ENCODE data around the gene CBX8.

Gene CBX8

DNA sequence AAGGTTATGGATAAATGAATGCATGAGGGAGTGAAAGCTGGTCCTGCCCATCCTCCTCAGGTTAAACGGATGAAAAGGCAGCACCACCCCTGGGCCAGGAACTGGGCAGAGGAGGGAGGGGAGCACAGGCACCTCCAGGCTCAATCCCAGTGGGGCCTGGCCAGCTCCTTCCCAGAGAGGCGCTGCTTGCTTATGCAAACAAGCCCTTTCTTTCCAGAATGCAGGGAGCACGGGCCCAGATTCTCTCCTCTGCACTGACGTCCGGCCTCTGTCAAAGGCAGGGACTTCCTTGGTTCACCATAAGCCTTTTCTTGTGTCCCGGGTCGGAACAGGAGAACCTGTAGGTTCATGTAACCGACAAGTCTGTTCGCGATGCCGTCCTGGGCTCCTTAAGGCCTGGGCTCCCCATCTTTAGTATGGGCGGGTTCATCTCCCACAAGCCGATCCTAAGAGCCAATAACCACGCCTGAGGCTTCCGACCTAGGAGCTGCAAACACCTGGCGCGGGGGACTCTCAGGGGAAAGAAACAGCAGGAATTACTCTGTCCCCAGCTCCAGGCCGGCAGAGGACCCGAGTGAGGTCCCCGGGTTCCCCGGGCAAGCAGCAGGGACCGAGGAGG lies 49.9 kb downstream of the CBX8 start:
- TF ChIP-seq POU2F2 (IDR thresholded peaks at IDR 0.05; ENCODE audit: low read depth, low read length) (no peak), SPI1 (IDR thresholded peaks at IDR 0.05; ENCODE audit: low read depth, low read length) (no peak), PAX5 (IDR thresholded peaks at IDR 0.05; ENCODE audit: insufficient read depth, low read length, severe bottlenecking) (no peak), TAF1 (IDR thresholded peaks at IDR 0.05; ENCODE audit: low read depth, low read length) (no peak), POLR2AphosphoS5 (IDR thresholded peaks at IDR 0.05; ENCODE audit: low read depth, low read length) (no peak), POLR2A (IDR thresholded peaks at IDR 0.05; ENCODE audit: low read depth, low read length) (no peak)
- no peak for DNase-seq (ENCODE audit: insufficient read length, low spot score)
- FAIRE-seq, result no peak

DNA sequence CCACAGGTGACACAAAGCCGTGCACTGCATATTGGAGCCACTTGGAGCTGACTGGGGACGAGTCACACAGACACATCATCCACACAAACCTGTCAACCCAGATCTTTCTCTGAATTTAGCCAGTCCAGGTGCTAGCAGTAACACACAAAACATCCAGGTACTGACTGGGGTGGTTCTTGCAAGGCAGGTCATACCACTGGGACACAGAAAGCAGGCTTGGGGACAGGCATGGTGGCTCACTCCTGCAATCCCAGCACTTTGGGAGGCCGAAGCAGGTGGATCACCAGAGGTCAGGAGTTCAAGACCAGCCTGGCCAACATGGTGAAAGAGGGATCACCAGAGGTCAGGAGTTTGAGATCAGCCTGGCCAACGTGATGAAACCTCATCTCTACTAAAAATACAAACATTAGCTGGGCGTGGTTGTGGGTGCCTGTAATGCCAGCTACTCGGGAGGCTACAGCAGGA lies 51.2 kb downstream of the CBX8 start:
- FAIRE-seq (no peak), DNase-seq (ENCODE audit: insufficient read length, low spot score) (no peak)
- TF ChIP-seq POLR2A (IDR thresholded peaks at IDR 0.05; ENCODE audit: low read depth, low read length), result no peak
- no peak for TF ChIP-seq PAX5 (IDR thresholded peaks at IDR 0.05; ENCODE audit: insufficient read depth, low read length, severe bottlenecking)
- TF ChIP-seq TAF1 (IDR thresholded peaks at IDR 0.05; ENCODE audit: low read depth, low read length), result no peak
- no peak for TF ChIP-seq SPI1 (IDR thresholded peaks at IDR 0.05; ENCODE audit: low read depth, low read length)
- TF ChIP-seq POU2F2 (IDR thresholded peaks at IDR 0.05; ENCODE audit: low read depth, low read length), result no peak
- TF ChIP-seq POLR2AphosphoS5 (IDR thresholded peaks at IDR 0.05; ENCODE audit: low read depth, low read length), result no peak

DNA sequence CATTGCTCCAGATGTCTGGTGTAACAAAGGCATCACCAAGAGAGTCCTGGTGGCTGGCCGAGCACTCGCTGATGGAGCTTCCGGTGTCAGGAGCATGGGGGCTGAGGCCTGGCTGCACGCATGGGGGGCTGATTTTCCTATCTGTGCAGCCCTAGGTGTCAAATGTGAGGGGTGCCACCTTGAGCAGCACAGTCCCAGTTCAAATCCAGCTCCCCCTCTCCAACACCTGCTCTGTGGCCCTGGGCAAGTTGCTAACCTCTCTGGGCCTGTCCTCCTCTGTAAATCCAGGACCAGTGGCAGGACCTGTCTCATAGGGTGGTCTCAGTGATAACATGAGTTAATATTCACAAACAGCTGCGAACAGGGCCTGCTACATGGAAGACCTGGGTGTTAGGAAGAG lies 53.3 kb downstream of the CBX8 start:
- DNase-seq (ENCODE audit: insufficient read length, low spot score) (no peak), FAIRE-seq (no peak)
- TF ChIP-seq SPI1 (IDR thresholded peaks at IDR 0.05; ENCODE audit: low read depth, low read length) (no peak), POLR2A (IDR thresholded peaks at IDR 0.05; ENCODE audit: low read depth, low read length) (no peak), POLR2AphosphoS5 (IDR thresholded peaks at IDR 0.05; ENCODE audit: low read depth, low read length) (no peak), POU2F2 (IDR thresholded peaks at IDR 0.05; ENCODE audit: low read depth, low read length) (no peak), PAX5 (IDR thresholded peaks at IDR 0.05; ENCODE audit: insufficient read depth, low read length, severe bottlenecking) (no peak)

DNA sequence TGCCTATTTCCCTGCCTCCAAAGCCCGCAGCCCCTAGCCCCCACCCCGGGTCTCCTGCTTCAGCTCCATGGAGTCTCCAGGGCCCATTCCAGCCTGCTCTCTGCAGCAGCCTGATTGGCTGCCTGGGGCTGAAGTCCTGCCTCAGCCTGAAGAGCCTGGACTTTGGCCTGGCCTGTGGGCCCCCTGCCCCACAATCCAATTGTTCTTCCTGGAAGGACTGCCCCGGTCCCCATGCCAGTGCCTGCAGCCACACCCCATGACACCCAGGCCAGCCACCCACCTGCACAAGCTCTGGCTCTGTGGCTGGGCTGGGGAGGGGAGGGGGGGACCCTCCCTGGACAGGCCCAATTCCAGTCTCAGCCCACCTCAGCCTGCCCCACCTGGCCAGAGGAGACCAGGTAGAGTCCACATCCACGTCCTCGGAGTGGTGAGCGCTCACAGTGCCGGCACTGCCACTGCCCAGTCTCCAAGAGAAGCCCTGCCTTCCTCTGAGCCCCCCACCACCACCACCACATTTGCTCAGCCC lies 53.9 kb downstream of the CBX8 start:
- DNase-seq (ENCODE audit: insufficient read length, low spot score) (no peak), FAIRE-seq (no peak)
- TF ChIP-seq POU2F2 (IDR thresholded peaks at IDR 0.05; ENCODE audit: low read depth, low read length), result no peak
- no peak for TF ChIP-seq POLR2AphosphoS5 (IDR thresholded peaks at IDR 0.05; ENCODE audit: low read depth, low read length)
- TF ChIP-seq SPI1 (IDR thresholded peaks at IDR 0.05; ENCODE audit: low read depth, low read length), result no peak
- TF ChIP-seq PAX5 (IDR thresholded peaks at IDR 0.05; ENCODE audit: insufficient read depth, low read length, severe bottlenecking), result no peak
- TF ChIP-seq POLR2A (IDR thresholded peaks at IDR 0.05; ENCODE audit: low read depth, low read length), result no peak
- TF ChIP-seq TAF1 (IDR thresholded peaks at IDR 0.05; ENCODE audit: low read depth, low read length), result no peak

DNA sequence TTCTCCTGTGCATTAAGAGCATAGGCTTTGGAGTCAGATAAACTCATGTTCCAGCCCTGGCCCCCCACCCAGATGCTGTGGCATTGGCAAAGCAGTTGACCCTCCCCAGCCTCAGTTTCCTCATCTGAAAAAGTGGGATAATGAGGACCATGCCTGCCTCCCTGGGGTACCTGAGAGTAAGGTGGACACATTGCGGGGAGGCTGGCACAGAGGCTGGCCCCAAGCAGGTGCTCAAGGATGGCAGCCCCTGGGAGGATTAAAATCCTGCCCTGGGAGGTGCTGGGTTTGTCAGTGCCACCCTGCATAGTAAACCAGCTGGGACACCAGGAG lies 54.3 kb downstream of the CBX8 start:
- TF ChIP-seq SPI1 (IDR thresholded peaks at IDR 0.05; ENCODE audit: low read depth, low read length) (no peak), TAF1 (IDR thresholded peaks at IDR 0.05; ENCODE audit: low read depth, low read length) (no peak)
- no peak for DNase-seq (ENCODE audit: insufficient read length, low spot score)
- no peak for FAIRE-seq
